ENCODE results near the gene PAK5.

GRCh38 chr20:9551808-9552550 lies 286.9 kb downstream of the PAK5 start:
- TF ChIP-seq POLR2A (IDR thresholded peaks at IDR 0.05; ENCODE audit: borderline replicate concordance, extremely low read depth, insufficient read depth, insufficient read length) (no peak), CTCF (IDR thresholded peaks at IDR 0.05 in 2 of 3, conservative IDR thresholded peaks at IDR 0.05 in 1 of 3; ENCODE audit: borderline replicate concordance in 1 of 3, insufficient read depth in 1 of 3, low read depth in 2 of 3, low read length in 2 of 3) (no peak), EZH2phosphoT487 (IDR thresholded peaks at IDR 0.05; ENCODE audit: borderline replicate concordance) (no peak), EZH2 (IDR thresholded peaks at IDR 0.05) (no peak), RAD21 (IDR thresholded peaks at IDR 0.05; ENCODE audit: low read depth) (no peak), SIN3A (IDR thresholded peaks at IDR 0.05; ENCODE audit: low read depth) (no peak), ZBTB33 (IDR thresholded peaks at IDR 0.05; ENCODE audit: extremely low read depth, insufficient replicate concordance, low read length) (no peak), POLR2AphosphoS5 (IDR thresholded peaks at IDR 0.05; ENCODE audit: low read depth, low read length) (no peak), TCF7L2 (IDR thresholded peaks at IDR 0.05; ENCODE audit: borderline replicate concordance, extremely low read depth, insufficient read depth, insufficient read length) (no peak), MAX (IDR thresholded peaks at IDR 0.05) (no peak), REST (IDR thresholded peaks at IDR 0.05; ENCODE audit: low read depth) (no peak)
